Heart left ventricle (tissue), 16 donors: Measurements from ENCODE around the gene TENT5C. TPM values are rescaled to one million over a fixed set of nuclear protein-coding genes. Genes with fewer than 3 reads are reported as not detected.

ENCODE experiments used
- ATAC-seq, 4 donors: fragments of 200-7000 bp; cut with Tn5 transposase; one replicate each; pipeline ENCODE4 v1.9.1; 2020 to 2022; ENCODE audit warnings: moderate library complexity in 4 of 4, mild to moderate bottlenecking in 3 of 4, moderate number of reproducible peaks in 1 of 4
- DNase-seq, 5 donors: peaks; one replicate each; pipeline ENCODE4 v3.0.0-alpha.2; 2020
- H3K27ac ChIP-seq, 12 donors: fragments of 200-600 bp; sonication (generic) in 4 of 12; one replicate each; pipeline versions ENCODE4 v1.5.0 to v1.8.0; 2016 to 2022; ENCODE audit warnings: mild to moderate bottlenecking in 2 of 12
- H3K27me3 ChIP-seq, 9 donors: fragments of 200-600 bp; sonication (generic) in 2 of 9; one replicate each; pipeline versions ENCODE4 v1.5.1 to v1.8.0; 2016 to 2022; ENCODE audit warnings: mild to moderate bottlenecking in 3 of 9
- H3K36me3 ChIP-seq, 9 donors: fragments of 200-600 bp; sonication (generic) in 2 of 9; one replicate each; pipeline versions ENCODE4 v1.5.0 to v1.8.0; 2018 to 2022; ENCODE audit warnings: mild to moderate bottlenecking in 2 of 9
- H3K4me1 ChIP-seq, 12 donors: fragments of 200-600 bp; sonication (generic) in 4 of 12; one replicate each; pipeline versions ENCODE4 v1.5.0 to v1.8.0; 2016 to 2022; ENCODE audit warnings: mild to moderate bottlenecking in 3 of 12
- H3K4me3 ChIP-seq, 12 donors: fragments of 200-600 bp; sonication (generic) in 4 of 12; one replicate each; pipeline versions ENCODE4 v1.5.0 to v1.8.0; 2017 to 2022; ENCODE audit warnings: mild to moderate bottlenecking in 9 of 12, moderate library complexity in 4 of 12
- H3K9me3 ChIP-seq, 12 donors: fragments of 200-600 bp; sonication (generic) in 4 of 12; one replicate each; pipeline versions ENCODE4 v1.5.0 to v1.8.0; 2016 to 2022; ENCODE audit warnings: mild to moderate bottlenecking in 1 of 12
- CTCF ChIP-seq, 12 donors: fragments of 200-600 bp; sonication (generic) in 4 of 12; IDR thresholded peaks; one replicate each; pipeline versions ENCODE4 v1.5.0 to v1.8.0; 2018 to 2022; ENCODE audit warnings: antibody characterized with exemption in 12 of 12, mild to moderate bottlenecking in 5 of 12
- POLR2A ChIP-seq, 2 donors: fragments of 450-650 bp; IDR thresholded peaks; one replicate each; pipeline ENCODE4 v1.6.1; 2017; ENCODE audit warnings: antibody characterized with exemption in 2 of 2, mild to moderate bottlenecking in 2 of 2, moderate library complexity in 2 of 2
- WGBS, 4 donors: extraction: QIAGEN DNeasy Blood & Tissue Kit in 2 of 4; methylation state at CpG; one replicate each; pipeline versions ENCODE4 v1.1.5 to v1.1.7; 2013 to 2018; 5-methylcytosine and 5-hydroxymethylcytosine counted together
- intact Hi-C, 10 donors: fragments of 100-400 bp; cut with DNase I; formaldehyde crosslinking; loops; one replicate each; pipeline versions ENCODE4 v1.11.1 to v1.14.2; 2022
- polyA plus RNA-seq, 2 donors: library from polyadenylated mRNA; stranded (reverse); fragments of 200-250 nt; gene quantifications; one replicate each; pipeline ENCODE4 v1.2.3, GENCODE V29; 2013
- total RNA-seq, 9 donors: library from RNA; depleted of rRNA in 2 of 9; stranded (reverse); fragments of >200 nt in 2 of 9; fragmentation: NEBNext Ultra II Directional in 3 of 9; extraction: Animal tissue kit (Norgen Biotek cat#: 25700) in 3 of 9; gene quantifications; one replicate each; pipeline versions ENCODE4 v1.1.0 to v1.2.4, GENCODE V29; 2016 to 2023
- donor health status: ischemic (EF 13 %, LVEDD 7.1; RV severe dilation, severe dysfunction).
- donor health status: healthy with polysubstance abuse.
- donor health status: DM: no; HTN: yes; CAD: no.
- donor health status: DM: no; HTN: no; CAD: no.
- donor health status: ischemic (EF 25% LVEDD 6.9; RV normal size, moderate dysfunction).
- donor health status: ischemic (EF 25% LVEDD 5.7; RV mildly dilated, moderate dysfunction).
- donor health status: healthy.
- donor health status: DM: yes; HTN: yes; CAD: no.
- donor health status: ischemic (EF 35%, LVEDD 5.7; RV mildly dilated, moderate dysfunction).
- donor health status: nonischemic (EF 11% LVEDD 7.7; RV severe dilation, severe dysfunction).
- donor health status: DM: yes; HTN: yes; CAD: no.
- donor health status: PGD.
- donor health status: ischemic (EF 29% LVEDD 5.4; RV normal size, mild dysfunction).
- donor health status: nonischemic (EF 23%, LVEDD 6.1; RV moderate dilation, normal function).

The TENT5C gene
- total and polyA plus RNA-seq, 11 donors, result 3.7 to 21.6 (median 14.5) TPM

GRCh38 chr1:117594261-117594990, 11.4 kb upstream of the TENT5C start:
- intact Hi-C loops, result loop anchor here in 1 of 10 donors (10.0 kb wide), 1 partner anchor 50 kb away; no protein-coding TSS in a partner anchor
- H3K9me3 ChIP-seq, result no peaks in the 10 kb centered on the region
- no peak overlapping the region for H3K27ac ChIP-seq
- WGBS, 4 donors, result 58 to 64% (median 60%) methylated on average over 8 of the region's 8 CpGs
- H3K36me3 ChIP-seq, result no peaks in the 10 kb centered on the region
- H3K4me1 ChIP-seq, result peaks cover 0 to 8% (median 0%) of the 10 kb centered on the region in 12 donors
- DNase-seq, result no peak
- H3K27me3 ChIP-seq, result no peaks in the 10 kb centered on the region
- ATAC-seq, result peak; percentile 33 to 55 (median 54)
- TF ChIP-seq CTCF (IDR thresholded peaks at IDR 0.05) (peak in 4 of 12 donors; percentile 6 to 22 (median 16)), POLR2A (IDR thresholded peaks at IDR 0.05) (no peak)
- no peak overlapping the region for H3K4me3 ChIP-seq

- WGBS, 4 donors, result 60 to 89% (median 69%) methylated on average over 5 of the region's 5 CpGs
- no peak overlapping the region for H3K4me3 ChIP-seq
- no peaks in the 10 kb centered on the region for H3K9me3 ChIP-seq
- ATAC-seq, result no peak
- intact Hi-C loops, result loop anchor here in 1 of 10 donors (10.0 kb wide), 1 partner anchor 51 kb away; no protein-coding TSS in a partner anchor
- no peak overlapping the region for H3K27ac ChIP-seq
- peaks cover 0 to 14% (median 0%) of the 10 kb centered on the region in 12 donors for H3K4me1 ChIP-seq
- no peaks in the 10 kb centered on the region for H3K36me3 ChIP-seq
- H3K27me3 ChIP-seq, result no peaks in the 10 kb centered on the region
- DNase-seq, result no peak
- TF ChIP-seq POLR2A (IDR thresholded peaks at IDR 0.05), result no peak
Measured at GRCh38 chr1:117596023-117596720, 9.7 kb upstream of the TENT5C start.

GRCh38 chr1:117598489-117598888, 7.4 kb upstream of the TENT5C start:
- no peaks in the 10 kb centered on the region for H3K36me3 ChIP-seq
- no peak for ATAC-seq
- intact Hi-C loops, result loop anchor here in 1 of 10 donors (10.0 kb wide), 1 partner anchor 54 kb away; no protein-coding TSS in a partner anchor

More at GRCh38 chr1:117598489-117598888, 7.4 kb upstream of the TENT5C start:
- TF ChIP-seq POLR2A (IDR thresholded peaks at IDR 0.05) (no peak), CTCF (IDR thresholded peaks at IDR 0.05) (no peak)
- Histone ChIP-seq H3K4me3 (no peak overlapping the region), H3K27ac (no peak overlapping the region), H3K9me3 (no peaks in the 10 kb centered on the region), H3K27me3 (no peaks in the 10 kb centered on the region), H3K4me1 (peaks cover 0 to 17% (median 0%) of the 10 kb centered on the region in 12 donors)
- DNase-seq, result no peak
- WGBS, 4 donors, result 67 to 90% (median 79%) methylated on average over 6 of the region's 6 CpGs
